ENCODE data around the gene SCMH1.
A peak's percentile ranks its signal among the peaks of the same experiment; 100 is the strongest.

SCMH1 gene

GRCh38 chr1:41241749-41242341 is at the start of gene SCMH1:
Gene SCMH1 (minus strand): TSS chr1:41242306. CDS start chr1:41186133, 56,173 bp downstream.
- no peak for DNase-seq
- in situ Hi-C loops (cut with HindIII; ENCODE audit: low pct_ligation_motif_present, low sequenced_read_pairs) = no loop called here
- peak within 1 kb of the TSS; percentile 49 for H3K27ac ChIP-seq
- no peak for TF ChIP-seq CTCF (IDR thresholded peaks at IDR 0.05; ENCODE audit: low read depth, low read length, missing control alignments)
- H3K4me3 ChIP-seq (ENCODE audit: low read depth, low read length) = peak within 1 kb of the TSS; percentile 64
- H3K27me3 ChIP-seq (replicated peaks) = no peaks in the 10 kb centered on the region
- no peaks in the 10 kb centered on the region for H3K36me3 ChIP-seq (replicated peaks)

DNA sequence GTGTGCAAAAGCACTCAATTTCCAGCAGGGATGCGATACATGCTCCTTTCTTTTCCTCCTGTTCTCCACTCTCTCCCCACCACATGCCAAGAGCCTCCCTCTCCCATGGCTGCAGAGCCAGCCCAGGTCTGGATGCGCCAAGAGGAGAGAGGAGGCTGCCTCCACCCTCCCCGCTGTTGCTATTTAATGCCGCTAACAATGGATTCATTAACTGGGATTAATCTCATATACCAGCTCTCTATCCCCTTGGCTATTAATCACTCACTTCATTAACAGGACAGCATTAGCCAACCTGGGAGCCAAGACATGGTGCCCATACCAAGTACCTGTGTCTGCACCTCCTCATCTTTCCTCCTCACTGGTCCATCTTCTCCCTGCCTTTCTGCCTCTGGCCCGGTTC is 49.1 kb upstream of the SCMH1 start:
- in situ Hi-C loops (cut with HindIII; ENCODE audit: low pct_ligation_motif_present, low sequenced_read_pairs) = loop anchor here (25.0 kb wide), 1 partner anchor 121 kb away; no protein-coding TSS in a partner anchor
- no peak for DNase-seq
- peaks cover 27% of the 10 kb centered on the region for H3K27me3 ChIP-seq (replicated peaks)
- H3K27ac ChIP-seq = no peak overlapping the region
- no peaks in the 10 kb centered on the region for H3K36me3 ChIP-seq (replicated peaks)
- no peak for TF ChIP-seq CTCF (IDR thresholded peaks at IDR 0.05; ENCODE audit: low read depth, low read length, missing control alignments)
- no peak overlapping the region for H3K4me3 ChIP-seq (ENCODE audit: low read depth, low read length)

- Histone ChIP-seq H3K36me3 (replicated peaks) (no peaks in the 10 kb centered on the region), H3K27me3 (replicated peaks) (peaks cover 38% of the 10 kb centered on the region), H3K4me3 (ENCODE audit: low read depth, low read length) (no peak overlapping the region), H3K27ac (no peak overlapping the region)
- no peak for TF ChIP-seq CTCF (IDR thresholded peaks at IDR 0.05; ENCODE audit: low read depth, low read length, missing control alignments)
- no peak for DNase-seq
- in situ Hi-C loops (cut with HindIII; ENCODE audit: low pct_ligation_motif_present, low sequenced_read_pairs) = loop anchor here (25.0 kb wide), 1 partner anchor 123 kb away; no protein-coding TSS in a partner anchor
Observed at GRCh38 chr1:41289196-41289595, 47.1 kb upstream of the SCMH1 start.

- DNase-seq = no peak
- in situ Hi-C loops (cut with HindIII; ENCODE audit: low pct_ligation_motif_present, low sequenced_read_pairs) = loop anchor here (25.0 kb wide), 1 partner anchor 125 kb away; no protein-coding TSS in a partner anchor
- H3K27me3 ChIP-seq (replicated peaks) = peaks cover 44% of the 10 kb centered on the region
- TF ChIP-seq CTCF (IDR thresholded peaks at IDR 0.05; ENCODE audit: low read depth, low read length, missing control alignments) = no peak
- no peak overlapping the region for H3K4me3 ChIP-seq (ENCODE audit: low read depth, low read length)
- no peaks in the 10 kb centered on the region for H3K36me3 ChIP-seq (replicated peaks)
- no peak overlapping the region for H3K27ac ChIP-seq
Observed at GRCh38 chr1:41286992-41287391, 44.9 kb upstream of the SCMH1 start.

- Histone ChIP-seq H3K27ac (no peak overlapping the region), H3K27me3 (replicated peaks) (peaks cover 44% of the 10 kb centered on the region), H3K36me3 (replicated peaks) (no peaks in the 10 kb centered on the region), H3K4me3 (ENCODE audit: low read depth, low read length) (no peak overlapping the region)
- no peak for DNase-seq
- in situ Hi-C loops (cut with HindIII; ENCODE audit: low pct_ligation_motif_present, low sequenced_read_pairs) = loop anchor here (25.0 kb wide), 1 partner anchor 126 kb away; no protein-coding TSS in a partner anchor
- no peak for TF ChIP-seq CTCF (IDR thresholded peaks at IDR 0.05; ENCODE audit: low read depth, low read length, missing control alignments)
Observed at GRCh38 chr1:41286486-41286885, 44.4 kb upstream of the SCMH1 start.

DNA sequence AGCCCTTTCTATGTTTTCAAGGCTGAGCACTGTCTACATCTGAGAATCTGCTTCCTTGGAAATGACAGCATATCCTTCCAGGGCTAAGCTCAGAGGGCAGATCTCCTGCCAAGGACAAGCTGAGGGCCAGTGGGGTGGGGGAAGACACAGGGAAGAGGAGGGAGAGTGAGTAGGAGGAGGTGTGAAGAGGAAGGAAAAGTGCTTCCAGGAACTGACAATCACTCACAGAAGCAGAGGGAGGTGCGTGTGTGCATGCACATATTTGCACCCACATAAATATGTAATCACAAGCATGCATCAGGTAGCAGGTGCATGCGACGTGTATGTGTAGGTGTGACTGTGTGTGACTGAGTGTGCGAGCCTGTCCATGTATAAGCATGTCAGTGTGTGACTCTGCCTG is 43.7 kb upstream of the SCMH1 start:
- no peak for DNase-seq
- in situ Hi-C loops (cut with HindIII; ENCODE audit: low pct_ligation_motif_present, low sequenced_read_pairs) = loop anchor here (25.0 kb wide), 1 partner anchor 126 kb away; no protein-coding TSS in a partner anchor
- Histone ChIP-seq H3K27me3 (replicated peaks) (peaks cover 42% of the 10 kb centered on the region), H3K4me3 (ENCODE audit: low read depth, low read length) (no peak overlapping the region), H3K27ac (no peak overlapping the region), H3K36me3 (replicated peaks) (no peaks in the 10 kb centered on the region)
- no peak for TF ChIP-seq CTCF (IDR thresholded peaks at IDR 0.05; ENCODE audit: low read depth, low read length, missing control alignments)
